Measurements from ENCODE around the gene PIGU. TPM values are rescaled to one million over a fixed set of nuclear protein-coding genes. Genes with fewer than 3 reads are reported as not detected.
A peak's percentile ranks its signal among the peaks of the same experiment; 100 is the strongest.

Gene PIGU
- total and polyA plus RNA-seq, 8 donors, result 0.45 to 21.3 (median 10.3) TPM

GRCh38 chr20:34638039-34638292 lies 38.9 kb downstream of the PIGU start:
- Histone ChIP-seq H3K4me3 (no peak overlapping the region), H3K9me3 (no peaks in the 10 kb centered on the region), H3K4me1 (peaks cover 0 to 34% (median 13%) of the 10 kb centered on the region in 4 donors), H3K36me3 (peaks cover 5 to 45% (median 33%) of the 10 kb centered on the region in 4 donors), H3K27me3 (no peaks in the 10 kb centered on the region), H3K27ac (peak overlapping the region in 3 of 5 donors; percentile 27 to 58 (median 55))
- TF ChIP-seq POLR2AphosphoS5 (IDR thresholded peaks at IDR 0.05) (no peak), POLR2A (IDR thresholded peaks at IDR 0.05) (no peak), EP300 (IDR thresholded peaks at IDR 0.05) (no peak), CTCF (IDR thresholded peaks at IDR 0.05) (no peak)
- intact Hi-C loops (cut with DNase I; ENCODE audit: low total_unique reads), result no loop called here
- DNase-seq, result no peak
- 84 to 94% (median 93%) methylated on average over 1 of the region's 1 CpG for WGBS, 5 donors

GRCh38 chr20:34637245-34638038 lies 39.5 kb downstream of the PIGU start:
- WGBS, 5 donors, result 72 to 90% (median 79%) methylated on average over 5 of the region's 5 CpGs
- H3K27me3 ChIP-seq, result no peaks in the 10 kb centered on the region
- H3K4me1 ChIP-seq, result peaks cover 0 to 34% (median 13%) of the 10 kb centered on the region in 4 donors
- peak in 2 of 3 donors; percentile 10 to 47 for TF ChIP-seq POLR2AphosphoS5 (IDR thresholded peaks at IDR 0.05)
- TF ChIP-seq POLR2A (IDR thresholded peaks at IDR 0.05), result no peak
- peak in 1 of 2 donors; percentile 43 for DNase-seq
- H3K27ac ChIP-seq, result peak overlapping the region in 3 of 5 donors; percentile 38 to 58 (median 58)
- intact Hi-C loops (cut with DNase I; ENCODE audit: low total_unique reads), result no loop called here
- H3K4me3 ChIP-seq, result no peak overlapping the region
- no peaks in the 10 kb centered on the region for H3K9me3 ChIP-seq
- peaks cover 5 to 50% (median 36%) of the 10 kb centered on the region in 4 donors for H3K36me3 ChIP-seq

GRCh38 chr20:34636648-34637047 lies 40.2 kb downstream of the PIGU start:
- Histone ChIP-seq H3K36me3 (peaks cover 5 to 57% (median 43%) of the 10 kb centered on the region in 4 donors), H3K9me3 (no peaks in the 10 kb centered on the region), H3K4me1 (peaks cover 0 to 34% (median 13%) of the 10 kb centered on the region in 4 donors), H3K27me3 (no peaks in the 10 kb centered on the region), H3K27ac (peak overlapping the region in 3 of 5 donors; percentile 20 to 58 (median 38)), H3K4me3 (no peak overlapping the region)
- 55 to 75% (median 66%) methylated on average over 3 of the region's 3 CpGs for WGBS, 5 donors
- DNase-seq, result no peak
- TF ChIP-seq POLR2AphosphoS5 (IDR thresholded peaks at IDR 0.05), result no peak
- TF ChIP-seq CTCF (IDR thresholded peaks at IDR 0.05), result no peak
- TF ChIP-seq POLR2A (IDR thresholded peaks at IDR 0.05), result no peak
- no peak for TF ChIP-seq EP300 (IDR thresholded peaks at IDR 0.05)
- intact Hi-C loops (cut with DNase I; ENCODE audit: low total_unique reads), result no loop called here

- H3K4me3 ChIP-seq, result no peak overlapping the region
- H3K4me1 ChIP-seq, result peaks cover 0 to 27% (median 7%) of the 10 kb centered on the region in 4 donors
- peak overlapping the region in 1 of 5 donors; percentile 26 for H3K27ac ChIP-seq
- TF ChIP-seq CTCF (IDR thresholded peaks at IDR 0.05), result no peak
- no peak for TF ChIP-seq POLR2A (IDR thresholded peaks at IDR 0.05)
- no peak for TF ChIP-seq POLR2AphosphoS5 (IDR thresholded peaks at IDR 0.05)
- TF ChIP-seq EP300 (IDR thresholded peaks at IDR 0.05), result no peak
- peaks cover 5 to 57% (median 47%) of the 10 kb centered on the region in 4 donors for H3K36me3 ChIP-seq
- no peaks in the 10 kb centered on the region for H3K27me3 ChIP-seq
- WGBS, 5 donors, result 35 to 66% (median 41%) methylated on average over 3 of the region's 3 CpGs
- intact Hi-C loops (cut with DNase I; ENCODE audit: low total_unique reads), result no loop called here
- no peaks in the 10 kb centered on the region for H3K9me3 ChIP-seq
- no peak for DNase-seq
Observed at GRCh38 chr20:34634392-34634791, 42.5 kb downstream of the PIGU start.

All from stomach (tissue), 9 donors.